Transverse colon (tissue), 4 donors: Measurements from ENCODE around the gene SPDYE2B.
"Not testable (repeated sequence)": the region's sequence is repeated elsewhere in the genome, so short reads cannot be mapped to it uniquely, and the experiment has no call there.

Experiments
- CTCF ChIP-seq, 5 experiments: fragments of 200-600 bp in 3 of 5; fragments of 450-650 bp in 2 of 5; sonication (generic) in 3 of 5; IDR thresholded peaks; 1 replicate in 2 of 5; 2 replicates in 3 of 5; pipeline ENCODE4 v1.5.1; 2016 to 2017; ENCODE audit warnings: antibody characterized with exemption in 5 of 5, inconsistent platforms in 3 of 5, mild to moderate bottlenecking in 2 of 5, moderate library complexity in 1 of 5
- EP300 ChIP-seq: sonication (generic); formaldehyde crosslinking; IDR thresholded peaks from one replicate; pipeline ENCODE4 v1.6.1; 2017; ENCODE audit warnings: antibody characterized with exemption, low read depth
- POLR2A ChIP-seq: fragments of 450-650 bp; IDR thresholded peaks from one replicate; pipeline ENCODE4 v1.6.1; 2016; ENCODE audit warnings: antibody characterized with exemption, mild to moderate bottlenecking, moderate library complexity
- POLR2AphosphoS5 ChIP-seq, 3 donors: sonication (generic); formaldehyde crosslinking; IDR thresholded peaks; one replicate each; pipeline ENCODE4 v1.6.1; 2016; ENCODE audit warnings: antibody characterized with exemption in 3 of 3

GRCh38 chr7:102642691-102643090 lies 7.4 kb upstream of the SPDYE2B start, which contains the start of gene UPK3BL1:
- TF ChIP-seq CTCF (IDR thresholded peaks at IDR 0.05); POLR2A; POLR2AphosphoS5 (IDR thresholded peaks at IDR 0.05); EP300: not testable (repeated sequence)
